Stimulated activated CD4-positive, alpha-beta T cell treated with anti-CD3 and anti-CD28 coated beads, Interleukin-15, amount 100 ng/mL, for 1 hour (primary cell): Measurements from ENCODE around the gene KCNJ12.
"Not testable (repeated sequence)": the region's sequence is repeated elsewhere in the genome, so short reads cannot be mapped to it uniquely, and the experiment has no call there.

ENCODE experiments used
- DNase-seq, 2 donors: peaks; one replicate each; pipeline ENCODE4 v3.0.0-alpha.2; 2020; ENCODE audit warnings: low read depth in 1 of 2, low spot score in 1 of 2

Gene KCNJ12

DNA sequence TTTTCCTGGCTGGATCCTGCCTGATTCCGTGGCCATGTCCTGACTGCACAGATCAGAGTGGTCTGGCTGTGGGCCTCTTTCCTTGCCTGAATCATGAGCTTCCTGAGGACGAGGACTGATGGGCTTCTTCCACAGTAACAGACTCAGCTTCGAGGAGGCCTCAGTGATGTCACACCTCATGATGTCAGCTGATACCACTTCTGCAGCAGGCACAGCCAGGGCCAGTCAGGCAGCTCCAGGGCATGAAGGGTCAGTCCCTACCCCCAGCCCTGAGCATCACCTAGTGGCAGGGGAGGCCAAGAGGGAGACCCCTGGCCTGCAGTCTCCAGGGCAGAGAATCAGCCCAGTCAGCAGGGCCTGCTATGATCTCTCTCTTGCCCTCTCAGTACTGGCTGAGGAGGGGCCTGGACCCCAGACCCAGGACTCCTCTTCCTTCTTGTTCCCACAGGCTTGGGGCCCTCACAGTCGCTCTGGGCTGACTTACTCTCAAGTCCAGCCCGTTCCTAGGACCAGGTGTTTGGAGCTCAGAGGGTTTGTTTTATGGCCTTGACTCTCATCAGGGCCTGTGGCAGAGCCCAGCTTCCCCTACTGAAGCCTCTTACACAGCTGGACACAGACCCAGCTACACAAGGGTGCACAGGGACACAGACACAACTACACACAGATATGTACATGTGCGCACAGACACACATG, 26.7 kb upstream of the KCNJ12 start:
- not testable (repeated sequence) for DNase-seq

DNA sequence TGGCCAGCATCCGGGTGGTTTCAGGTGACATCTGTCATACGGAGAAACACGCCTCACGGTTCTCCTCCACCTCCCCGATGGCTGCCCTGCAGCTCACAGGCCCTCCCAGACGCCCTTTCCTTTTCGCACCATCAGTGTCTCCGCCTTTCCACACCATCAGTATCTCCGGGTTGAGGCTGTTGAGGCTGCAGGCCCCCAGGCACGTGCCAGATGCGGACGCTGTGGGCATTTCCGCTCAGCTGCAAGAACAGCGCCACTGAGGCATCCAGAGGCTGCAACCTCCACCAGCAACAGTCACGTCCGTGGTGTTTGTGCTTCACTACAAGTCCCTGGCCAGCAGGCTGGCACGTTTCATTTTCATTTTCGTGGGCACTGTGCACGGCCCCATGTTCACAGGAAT, 25.7 kb upstream of the KCNJ12 start:
- not testable (repeated sequence) for DNase-seq

DNA sequence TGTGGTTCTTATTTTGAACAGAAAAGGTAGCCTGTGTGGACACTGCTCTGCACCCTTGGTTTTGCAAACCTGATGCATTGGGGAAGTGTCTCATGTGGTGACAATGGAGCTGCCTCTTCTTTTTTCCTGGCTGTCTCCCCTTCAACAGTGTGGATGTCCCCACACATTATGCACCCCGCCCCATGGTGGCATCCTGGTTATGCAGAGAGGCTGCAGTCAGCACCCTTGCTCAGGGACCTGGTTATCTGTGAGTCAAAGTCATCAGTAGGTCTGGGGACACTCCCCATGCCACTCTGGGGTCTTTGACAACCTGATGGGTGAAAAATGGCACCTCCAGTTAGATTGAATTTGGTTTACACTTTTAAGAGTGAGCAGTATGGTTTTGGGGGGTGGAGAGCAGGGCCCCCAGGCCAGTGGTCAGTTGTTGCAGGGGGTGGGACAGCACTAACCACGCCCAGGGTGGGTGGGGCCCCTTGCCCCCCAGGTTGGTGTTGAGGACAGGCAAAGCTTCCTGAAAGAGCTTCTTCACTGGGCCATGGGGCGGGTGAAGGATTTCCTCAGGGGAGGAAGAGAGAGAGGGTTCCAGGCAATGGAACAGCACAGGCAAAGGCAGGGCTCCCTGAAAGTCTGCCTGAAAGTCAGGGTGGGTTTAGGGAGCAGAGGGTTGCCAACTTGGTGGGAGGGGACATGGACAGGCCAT, 24.6 kb upstream of the KCNJ12 start:
- DNase-seq = no peak

DNA sequence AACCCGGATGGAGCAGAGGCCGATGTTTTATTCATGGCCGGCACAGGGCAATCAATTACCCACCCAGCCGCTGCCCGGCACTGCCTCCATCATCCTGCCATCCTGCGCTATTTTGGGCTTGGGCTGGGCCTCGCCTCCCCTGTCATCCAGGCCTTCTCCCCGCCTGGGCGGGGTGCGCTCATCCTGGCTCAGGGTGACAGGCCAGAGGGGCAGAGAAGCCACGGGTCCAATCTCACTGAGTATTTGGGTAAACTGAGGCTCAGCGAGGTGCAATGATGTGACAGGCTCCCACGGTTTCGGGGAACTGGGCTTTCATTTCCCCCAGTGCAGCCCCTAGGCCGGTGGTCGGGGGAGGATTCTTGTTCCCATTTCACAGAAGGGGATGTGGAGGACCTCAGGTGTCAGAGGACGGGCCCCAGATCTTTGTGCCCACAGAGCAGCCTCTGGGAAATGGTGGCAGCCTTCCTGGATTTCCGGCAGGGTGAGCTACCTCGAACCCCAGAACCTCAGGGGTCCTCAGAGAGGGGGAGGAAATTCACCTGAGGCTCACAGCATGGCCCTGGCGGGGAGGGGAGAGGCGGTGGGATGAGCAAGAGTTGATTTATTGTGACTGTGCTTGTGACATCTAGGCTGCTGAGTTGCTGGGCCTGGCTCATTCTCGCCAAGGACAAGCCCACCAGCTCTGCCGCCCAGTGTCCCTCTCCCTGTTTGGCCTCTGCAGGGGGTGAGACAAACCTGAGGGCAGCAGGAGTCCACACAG, 23.8 kb upstream of the KCNJ12 start:
- no peak for DNase-seq

DNA sequence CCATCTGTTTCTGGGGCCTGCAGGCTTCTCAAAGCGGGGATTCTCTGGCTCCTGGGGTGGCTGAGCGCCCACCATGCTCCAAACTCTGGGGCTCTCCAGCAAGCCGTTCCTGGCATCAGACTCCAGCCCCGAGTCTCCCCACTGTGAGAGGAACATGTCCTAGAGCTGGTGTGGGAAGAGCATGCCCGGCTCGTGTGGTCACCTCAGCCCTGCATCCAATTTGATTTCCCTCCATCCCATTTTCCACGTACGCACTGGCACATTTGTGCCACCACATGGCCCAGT, 23.2 kb upstream of the KCNJ12 start:
- no peak for DNase-seq

DNA sequence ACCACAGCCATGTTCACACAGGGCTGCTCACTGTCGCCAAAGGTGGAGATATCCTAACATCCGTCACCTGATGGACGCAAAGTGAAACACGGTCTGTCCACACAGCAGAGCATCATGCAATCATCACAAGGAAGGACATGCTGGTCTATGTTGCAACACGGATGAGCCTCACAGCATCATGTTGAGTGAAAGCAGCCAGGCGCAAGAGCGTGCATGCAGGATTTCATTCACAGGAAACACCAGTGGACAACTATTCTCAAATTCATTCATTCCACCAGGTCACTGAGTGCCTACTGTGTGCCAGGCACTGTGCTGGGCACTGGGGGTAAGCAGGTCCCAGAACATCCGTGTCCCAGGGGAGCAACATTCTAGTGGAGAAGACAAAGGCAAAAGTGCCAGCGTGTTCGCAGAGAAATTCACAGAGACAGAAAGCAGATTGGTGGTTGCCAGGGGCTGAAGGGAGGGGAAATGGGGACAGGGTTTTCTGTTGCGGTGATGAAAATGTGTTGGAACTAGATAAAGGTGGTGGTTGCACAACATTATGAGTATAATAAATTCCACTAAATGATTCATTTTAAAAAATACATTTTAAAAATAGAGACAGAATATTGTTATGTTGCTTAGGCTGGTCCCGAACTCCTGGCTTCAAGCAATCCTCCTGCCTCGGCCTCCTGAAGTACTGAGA, 22.7 kb upstream of the KCNJ12 start:
- DNase-seq = no peak

DNA sequence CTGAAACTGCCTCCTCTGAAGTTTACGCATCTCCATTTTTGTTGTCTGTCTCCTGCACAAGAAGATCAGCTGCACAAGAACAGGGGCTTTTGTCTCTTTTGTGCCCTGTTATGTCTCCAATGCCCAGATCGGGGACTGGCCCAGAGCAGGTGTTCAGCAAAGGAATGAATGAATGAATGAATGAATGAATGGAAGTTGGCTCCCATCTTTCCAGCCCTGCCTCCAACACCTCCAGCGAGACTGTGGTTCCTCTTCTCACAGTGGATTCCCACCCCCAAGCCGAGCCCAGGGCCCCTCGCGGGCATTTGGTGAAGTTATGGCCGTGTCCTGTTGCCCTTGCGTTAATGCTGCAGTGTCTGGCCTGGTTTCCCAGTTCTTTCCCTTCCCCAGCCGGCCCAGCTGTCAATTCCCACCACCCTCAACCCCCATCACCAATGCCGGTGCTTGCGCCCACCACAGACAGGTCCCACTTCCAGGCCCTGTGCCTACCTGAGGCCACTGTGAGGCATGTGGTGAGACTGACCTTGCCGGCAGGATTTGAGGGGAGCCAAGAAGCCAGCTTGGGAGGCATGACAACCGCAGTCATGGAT, 21.3 kb upstream of the KCNJ12 start:
- DNase-seq = no peak

DNA sequence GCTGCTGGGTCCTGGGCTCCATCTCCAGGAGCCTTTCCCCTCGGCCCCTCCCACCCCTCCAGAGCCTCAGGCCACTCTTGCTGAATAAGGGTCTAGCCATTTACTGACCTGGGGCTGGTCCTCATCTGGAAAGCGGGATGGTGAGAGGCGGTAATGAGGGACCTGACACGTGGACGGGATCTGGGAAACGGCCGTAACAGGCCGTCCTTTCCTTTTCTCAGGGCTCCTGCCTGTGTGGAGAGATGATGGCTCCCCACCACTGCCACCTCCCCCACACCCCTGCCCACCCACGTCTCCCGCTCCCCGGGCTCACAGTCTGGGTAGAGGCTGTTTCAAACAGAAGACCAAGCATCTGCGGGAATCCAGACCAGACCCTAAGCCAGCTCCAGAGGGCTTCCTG, 20.6 kb upstream of the KCNJ12 start:
- DNase-seq = no peak

DNA sequence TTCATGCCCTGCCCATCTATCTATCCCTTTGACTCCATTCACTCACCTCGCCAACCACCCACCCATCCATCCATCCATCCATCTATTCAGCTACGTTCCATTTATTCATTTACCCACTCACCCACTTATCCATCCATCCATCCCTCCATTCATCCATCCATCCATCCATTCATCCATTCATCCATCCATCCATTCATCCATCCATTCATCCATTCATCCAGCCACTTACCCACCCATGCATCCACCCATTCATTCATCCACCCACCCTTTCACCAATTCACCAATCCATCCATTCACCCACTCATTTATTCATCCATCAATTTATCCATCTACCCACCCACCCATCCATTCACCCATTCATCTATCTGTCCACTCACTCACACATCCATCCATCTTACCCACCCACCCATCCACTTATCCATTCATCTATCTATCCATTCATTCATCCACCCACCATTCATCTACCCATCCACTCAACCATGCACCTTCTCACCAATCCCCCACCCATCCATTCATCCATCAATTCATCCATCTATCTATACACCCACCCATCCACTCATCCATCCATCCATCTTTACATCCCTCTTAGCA, 19.5 kb upstream of the KCNJ12 start:
- DNase-seq = no peak

DNA sequence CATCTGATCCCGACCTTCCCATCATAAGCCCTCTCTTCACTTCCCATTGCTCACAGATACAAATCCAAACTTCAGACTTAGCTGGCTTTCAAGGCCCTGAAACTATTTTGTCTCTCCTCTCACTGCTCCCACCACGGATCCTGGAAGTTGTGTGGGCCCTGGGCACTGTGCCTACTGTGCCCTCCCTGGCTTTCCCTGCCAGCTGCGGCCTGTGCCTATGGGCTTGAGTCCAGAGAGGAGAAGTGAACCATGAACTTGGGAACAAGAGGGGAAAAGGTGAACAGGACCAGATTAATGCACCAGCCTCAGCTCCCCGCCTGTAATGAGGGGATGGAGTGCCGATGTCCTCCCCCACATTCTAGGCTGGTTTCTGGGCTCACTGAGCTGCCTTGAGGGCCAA, 18.9 kb upstream of the KCNJ12 start:
- no peak for DNase-seq

DNA sequence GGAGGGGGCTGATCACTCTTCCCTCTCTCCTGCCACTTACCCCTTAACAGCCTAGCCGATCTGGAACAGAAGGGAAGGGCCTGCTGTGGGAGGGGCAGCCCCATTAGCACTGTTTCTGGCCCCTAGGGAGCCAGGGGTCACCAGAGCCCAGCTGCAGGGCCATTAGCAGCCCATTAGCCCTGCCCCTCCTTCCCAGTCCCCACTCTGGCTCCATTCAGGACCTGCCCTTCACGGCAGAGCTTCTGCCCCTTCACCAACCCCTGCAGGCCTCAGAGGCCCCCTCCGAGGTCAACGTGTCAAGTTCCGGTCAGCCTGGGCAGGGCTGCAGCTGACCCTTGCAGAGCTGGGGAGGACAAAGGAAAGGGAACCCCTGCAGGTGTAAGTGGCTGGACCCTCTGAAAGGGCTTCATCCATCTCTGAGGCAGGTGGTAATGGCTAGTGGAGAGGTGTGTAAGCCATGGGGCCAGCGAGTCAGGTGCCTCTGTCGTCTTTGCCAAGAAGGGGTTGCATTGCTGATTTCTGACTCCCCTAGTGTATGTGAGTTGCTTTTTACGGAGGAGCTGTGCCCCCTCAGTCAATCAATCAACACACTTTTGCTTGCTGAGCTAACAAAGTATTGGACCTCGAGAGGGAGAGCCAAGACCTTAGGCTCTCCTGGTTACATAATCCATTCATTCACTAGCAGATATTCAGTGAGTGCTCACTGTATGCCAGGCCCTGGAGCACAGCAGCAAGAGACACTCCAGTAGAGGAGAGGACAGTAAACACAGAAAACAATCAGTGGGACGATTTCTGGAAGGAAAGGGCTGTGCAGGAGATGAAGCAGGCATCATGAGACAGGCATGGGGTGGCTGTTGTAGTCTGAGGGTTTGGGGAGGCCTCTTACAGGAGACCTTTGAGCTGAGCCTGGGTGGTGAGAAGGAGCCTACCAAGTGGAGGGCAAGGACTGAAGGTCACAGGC, 18.2 kb upstream of the KCNJ12 start:
- DNase-seq = no peak

DNA sequence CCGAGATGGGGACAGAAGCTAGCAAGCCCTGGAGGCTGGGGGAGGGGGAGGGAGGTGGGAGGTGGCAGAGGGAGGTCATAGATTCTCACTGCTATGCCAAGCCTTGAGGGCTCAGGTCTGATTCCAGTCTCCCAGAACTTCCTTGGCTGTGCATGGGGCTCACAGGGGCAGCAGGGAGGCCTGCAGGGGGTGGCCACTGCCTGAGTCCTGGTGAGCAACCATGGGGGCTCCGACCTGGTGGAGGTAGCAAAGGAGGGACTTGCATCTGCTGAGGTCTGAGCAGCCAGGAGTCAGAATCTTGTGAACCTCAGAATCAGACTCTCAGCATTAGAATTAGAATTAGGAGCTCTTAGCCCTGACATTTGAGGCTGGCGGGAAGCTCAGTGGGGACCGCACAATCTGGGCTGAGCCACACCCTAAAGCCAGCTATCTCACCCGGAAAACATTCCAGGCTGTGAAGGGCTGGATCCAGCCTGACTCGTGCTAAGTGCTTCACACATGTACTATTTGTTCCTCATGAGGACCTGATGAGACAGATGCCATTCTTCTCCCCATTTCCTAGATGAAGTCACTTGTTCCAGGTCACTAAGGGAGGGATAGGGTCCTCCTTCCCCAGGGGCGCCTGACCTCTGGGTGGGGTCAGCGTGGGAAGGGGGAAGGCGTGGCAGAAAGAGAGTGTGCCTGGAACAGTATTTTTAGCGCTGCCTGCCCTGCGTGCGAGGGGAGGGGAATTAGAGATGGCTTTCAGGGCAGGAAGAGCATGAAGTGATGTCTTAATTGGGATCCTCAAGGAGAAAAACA, 17.3 kb upstream of the KCNJ12 start:
- no peak for DNase-seq

DNA sequence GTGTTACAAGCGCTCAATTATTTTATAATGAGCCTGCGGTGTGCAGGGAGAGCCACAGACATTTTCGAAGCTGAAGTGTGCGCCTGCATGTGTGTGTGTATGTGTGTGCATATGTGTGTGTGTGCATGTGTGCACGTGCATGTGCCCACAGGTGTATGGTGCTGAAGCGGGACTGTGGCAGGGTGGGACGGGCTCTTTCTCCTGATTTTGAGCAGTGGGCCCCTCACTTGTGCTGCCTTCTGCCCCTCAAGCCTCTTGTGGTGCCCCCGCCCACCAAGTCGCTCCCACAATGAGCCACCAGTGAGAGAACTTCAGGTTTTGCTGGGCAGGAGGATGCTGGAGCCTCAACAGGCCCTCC, 16.7 kb upstream of the KCNJ12 start:
- DNase-seq = no peak

DNA sequence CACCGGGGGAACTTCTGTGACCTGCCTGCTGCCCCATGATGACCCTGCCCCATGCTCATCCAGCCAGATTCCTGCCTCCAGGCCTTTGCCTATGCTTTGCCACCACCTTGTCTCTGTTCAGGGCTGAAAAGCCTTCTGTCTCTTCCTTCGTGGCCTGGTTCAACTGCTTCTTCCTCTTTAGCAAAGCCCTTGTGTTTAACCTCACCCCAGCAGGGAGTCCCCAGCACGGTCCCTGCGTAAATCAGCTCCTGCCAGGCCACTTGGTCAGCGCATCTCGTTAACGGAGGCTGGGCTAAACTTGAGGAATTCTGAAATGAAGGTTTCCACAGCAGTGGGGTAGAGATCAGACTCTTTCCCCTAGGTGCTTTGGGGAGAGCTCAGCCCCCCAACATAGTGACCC, 16.1 kb upstream of the KCNJ12 start:
- DNase-seq = no peak

DNA sequence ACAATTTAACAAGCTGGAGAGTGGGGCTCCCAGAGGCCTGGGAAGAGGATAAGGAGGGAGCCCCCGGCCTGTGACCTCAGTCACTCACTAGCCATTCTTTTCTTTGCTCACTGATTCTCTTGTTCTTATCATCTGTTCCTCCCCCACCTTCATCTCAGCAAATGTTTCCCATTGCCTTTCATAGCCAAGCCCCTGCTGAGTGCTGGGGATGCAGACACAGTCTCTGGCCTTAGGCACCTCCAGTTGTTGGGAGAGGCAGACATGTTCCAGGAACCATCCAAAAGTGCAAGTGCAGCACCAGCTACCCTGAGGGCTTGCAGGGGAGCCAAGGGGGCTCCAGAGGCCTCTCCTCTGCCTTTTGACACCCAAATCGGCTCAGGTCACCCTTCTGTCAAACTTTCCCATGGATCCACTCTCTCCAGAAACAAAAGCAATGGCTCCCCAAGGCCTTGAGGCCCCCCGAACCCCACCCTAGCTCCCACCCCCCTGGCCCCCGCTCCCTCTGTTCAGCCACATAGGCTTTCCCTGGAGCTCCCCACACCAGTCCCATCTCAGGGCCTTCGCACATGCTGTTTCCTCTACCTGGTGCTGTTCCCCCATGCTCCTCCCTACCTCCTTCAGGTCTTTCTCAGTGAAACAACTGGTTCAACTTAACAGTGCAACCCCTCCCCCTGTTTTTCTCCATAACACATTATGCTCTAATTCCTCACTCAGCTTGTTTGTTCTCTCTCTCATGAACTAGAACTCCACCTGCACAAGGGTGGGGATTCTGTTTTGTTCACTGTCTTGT, 14.9 kb upstream of the KCNJ12 start:
- DNase-seq = no peak

DNA sequence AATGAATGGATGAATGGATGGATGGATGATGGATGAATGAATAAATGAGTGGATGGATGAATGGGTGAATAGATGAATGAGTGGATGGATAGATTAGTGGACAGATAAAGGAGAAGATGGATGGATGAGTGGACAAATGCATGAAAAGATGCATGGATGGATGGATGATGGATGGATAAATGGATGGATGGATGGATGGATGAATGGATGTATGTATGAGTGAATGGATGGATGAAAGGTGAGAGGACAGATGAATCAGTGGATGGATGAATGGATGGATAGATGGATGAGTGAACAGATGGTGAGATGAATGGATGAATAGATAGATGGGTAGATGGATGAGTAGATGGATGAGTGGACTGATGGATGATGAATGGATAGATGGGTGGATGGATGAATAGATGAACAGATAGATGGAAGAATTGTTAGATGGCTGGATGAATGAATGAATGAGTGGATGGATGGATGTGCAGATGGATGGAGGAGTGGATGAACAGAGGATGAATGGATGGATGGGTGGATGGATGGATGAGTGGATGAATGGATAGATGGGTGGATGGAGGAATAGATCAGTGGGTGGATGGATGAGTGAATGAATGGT, 13.7 kb upstream of the KCNJ12 start:
- DNase-seq = no peak

DNA sequence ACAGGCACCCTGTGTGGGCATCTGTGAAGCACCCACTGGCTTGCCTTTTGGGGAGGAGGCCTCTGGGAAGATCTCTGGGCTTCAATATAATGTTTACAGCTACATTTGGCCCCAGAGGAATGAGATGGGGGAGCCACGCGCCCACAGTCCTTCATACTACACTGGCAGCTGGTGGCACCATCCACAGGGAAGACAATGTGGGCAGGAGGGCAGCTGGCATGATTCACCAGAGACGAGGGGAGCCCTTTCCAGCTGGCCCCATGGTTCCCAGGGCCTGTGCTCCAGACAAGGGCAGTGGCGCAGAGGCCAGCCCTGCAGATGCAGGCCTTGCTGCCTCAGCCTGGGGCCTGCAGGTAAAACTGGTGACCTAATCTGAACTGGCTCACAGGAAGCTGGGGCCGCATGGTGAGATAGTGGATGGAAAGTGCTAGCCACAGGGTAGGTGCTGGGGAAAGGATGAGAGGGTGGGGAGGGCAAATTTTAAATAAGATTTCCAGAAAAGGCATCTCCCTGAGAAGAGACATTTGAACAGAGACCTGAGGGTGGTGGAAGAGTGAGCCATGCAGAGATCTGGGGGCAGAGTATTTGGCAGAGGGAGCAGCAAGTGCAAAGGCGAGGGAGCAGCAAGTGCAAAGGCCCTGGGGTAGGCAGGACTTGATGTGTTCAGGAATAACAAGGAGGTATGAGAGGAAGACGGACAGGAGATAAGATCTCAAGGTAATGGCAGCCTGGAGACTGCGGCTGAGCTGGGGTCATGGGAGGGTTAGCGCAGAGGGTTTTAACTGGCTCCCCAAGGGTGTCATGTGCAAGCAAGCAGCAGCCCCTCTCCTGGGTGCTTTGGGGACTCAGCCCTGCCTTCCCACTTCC, 12.1 kb upstream of the KCNJ12 start:
- DNase-seq = no peak
